ENCODE measurements around the gene POLE. TPM values are rescaled to one million over a fixed set of nuclear protein-coding genes. Genes with fewer than 3 reads are reported as not detected.

Gene POLE
- total RNA-seq, 4 donors from 2014 or later: 32.2 to 133 (median 44.4) TPM

DNA sequence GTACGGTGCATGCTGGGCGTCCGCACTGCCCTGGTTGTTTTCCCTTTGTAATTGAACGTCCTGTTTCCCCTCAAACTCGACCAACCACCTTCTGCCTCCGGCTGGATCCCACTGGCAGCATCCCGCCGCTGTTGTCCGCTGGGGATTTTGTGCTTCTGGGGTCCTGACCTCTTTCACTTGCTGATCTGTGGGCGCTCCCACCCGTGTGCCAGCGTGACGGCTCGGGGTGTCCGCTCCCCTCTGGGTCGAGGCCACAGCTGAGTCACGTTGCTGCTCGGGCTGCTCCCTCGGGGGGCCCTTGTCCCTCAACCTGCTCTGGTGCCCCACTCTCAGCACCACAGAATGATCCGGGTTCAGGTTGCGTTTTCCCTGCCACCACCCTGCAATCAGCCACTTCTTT lies 31.5 kb upstream of the POLE start:
- H3K9me3 ChIP-seq: no peaks in the 10 kb centered on the region
- TF ChIP-seq EP300 (IDR thresholded peaks at IDR 0.05) (no peak), POLR2A (IDR thresholded peaks at IDR 0.05) (no peak)
- TF ChIP-seq, protein P1, sequence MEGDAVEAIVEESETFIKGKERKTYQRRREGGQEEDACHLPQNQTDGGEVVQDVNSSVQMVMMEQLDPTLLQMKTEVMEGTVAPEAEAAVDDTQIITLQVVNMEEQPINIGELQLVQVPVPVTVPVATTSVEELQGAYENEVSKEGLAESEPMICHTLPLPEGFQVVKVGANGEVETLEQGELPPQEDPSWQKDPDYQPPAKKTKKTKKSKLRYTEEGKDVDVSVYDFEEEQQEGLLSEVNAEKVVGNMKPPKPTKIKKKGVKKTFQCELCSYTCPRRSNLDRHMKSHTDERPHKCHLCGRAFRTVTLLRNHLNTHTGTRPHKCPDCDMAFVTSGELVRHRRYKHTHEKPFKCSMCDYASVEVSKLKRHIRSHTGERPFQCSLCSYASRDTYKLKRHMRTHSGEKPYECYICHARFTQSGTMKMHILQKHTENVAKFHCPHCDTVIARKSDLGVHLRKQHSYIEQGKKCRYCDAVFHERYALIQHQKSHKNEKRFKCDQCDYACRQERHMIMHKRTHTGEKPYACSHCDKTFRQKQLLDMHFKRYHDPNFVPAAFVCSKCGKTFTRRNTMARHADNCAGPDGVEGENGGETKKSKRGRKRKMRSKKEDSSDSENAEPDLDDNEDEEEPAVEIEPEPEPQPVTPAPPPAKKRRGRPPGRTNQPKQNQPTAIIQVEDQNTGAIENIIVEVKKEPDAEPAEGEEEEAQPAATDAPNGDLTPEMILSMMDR (IDR thresholded peaks at IDR 0.05): no peak
- no peaks in the 10 kb centered on the region for H3K4me1 ChIP-seq
- H3K36me3 ChIP-seq: peaks cover 0 to 92% (median 12%) of the 10 kb centered on the region in 3 donors
- no peak for DNase-seq (ENCODE audit: low spot score in 2 of 2)
- no peaks in the 10 kb centered on the region for H3K27me3 ChIP-seq
- H3K4me3 ChIP-seq: no peak overlapping the region
- no peak overlapping the region for H3K27ac ChIP-seq
- 81 to 85% methylated on average over 21 of the region's 21 CpGs for WGBS, 2 donors

DNA sequence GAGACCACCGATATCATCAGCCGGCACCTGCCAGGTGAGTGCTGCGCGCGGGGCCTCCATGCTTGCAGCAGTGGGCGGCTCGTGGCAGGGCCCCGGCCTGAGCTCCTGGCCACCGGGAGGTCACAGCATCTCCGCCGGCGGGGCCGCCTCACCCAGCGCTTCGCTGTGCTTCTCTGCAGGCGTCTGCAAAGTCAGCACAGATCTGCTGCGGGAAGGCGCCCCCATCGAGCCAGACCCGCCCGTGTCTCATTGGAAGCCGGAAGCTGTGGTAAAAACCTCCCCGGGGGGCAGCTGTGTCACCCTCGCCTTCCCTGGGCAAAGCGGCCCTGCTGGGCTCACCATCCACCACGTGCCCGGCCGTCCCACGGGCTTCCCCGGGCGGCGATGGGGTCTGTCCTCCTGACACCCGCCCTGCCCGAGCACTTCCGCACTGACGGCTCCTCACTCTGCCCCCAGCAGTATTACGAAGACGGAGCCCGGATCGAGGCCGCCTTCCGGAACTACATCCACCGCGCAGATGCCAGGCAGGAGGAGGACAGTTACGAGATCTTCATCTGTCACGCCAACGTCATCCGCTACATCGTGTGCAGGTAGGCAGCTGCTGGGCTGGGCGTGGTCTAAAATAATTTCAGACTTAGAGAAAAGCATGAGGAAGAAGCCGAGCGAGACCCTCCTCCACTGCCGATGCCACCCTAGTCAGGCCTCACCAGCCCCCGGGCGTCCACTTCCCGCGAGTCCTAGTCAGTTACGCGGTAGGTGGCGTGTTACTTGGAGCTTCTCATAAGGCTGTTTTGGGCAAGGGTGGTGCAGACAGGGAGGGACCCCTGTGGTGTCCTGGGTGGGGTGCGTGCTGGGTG lies 30.6 kb upstream of the POLE start:
- peaks cover 0 to 83% (median 12%) of the 10 kb centered on the region in 3 donors for H3K36me3 ChIP-seq
- H3K27me3 ChIP-seq: no peaks in the 10 kb centered on the region
- no peak for DNase-seq (ENCODE audit: low spot score in 2 of 2)
- no peak overlapping the region for H3K27ac ChIP-seq
- peaks cover 0 to 3% (median 0%) of the 10 kb centered on the region in 4 donors for H3K4me1 ChIP-seq
- TF ChIP-seq POLR2A (IDR thresholded peaks at IDR 0.05) (no peak), EP300 (IDR thresholded peaks at IDR 0.05) (no peak)
- TF ChIP-seq, protein P1 (IDR thresholded peaks at IDR 0.05): no peak
- H3K4me3 ChIP-seq: no peak overlapping the region
- WGBS, 2 donors: 92 to 94% methylated on average over 52 to 55 of the region's 61 CpGs
- no peaks in the 10 kb centered on the region for H3K9me3 ChIP-seq

DNA sequence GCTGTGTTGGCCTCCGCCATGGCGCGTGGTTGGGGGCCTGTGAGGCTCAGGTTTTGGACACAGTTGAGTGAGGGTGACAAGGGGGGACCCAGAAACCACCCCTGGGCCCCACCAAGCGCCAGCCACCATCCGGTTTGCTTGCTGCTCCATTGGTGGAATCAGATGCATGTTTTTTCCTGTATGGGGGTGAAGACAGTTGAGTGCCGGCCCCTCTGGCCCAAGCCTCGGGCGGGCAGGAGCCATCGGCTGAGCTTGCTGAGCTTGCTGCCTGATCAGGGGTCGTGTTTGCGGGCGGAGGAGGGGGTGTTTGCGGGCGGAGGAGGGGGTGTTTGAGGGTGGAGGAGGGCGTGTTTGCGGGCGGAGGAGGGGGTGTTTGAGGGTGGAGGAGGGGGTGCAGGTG lies 29.9 kb upstream of the POLE start:
- DNase-seq (ENCODE audit: low spot score in 2 of 2): no peak
- Histone ChIP-seq H3K4me3 (no peak overlapping the region), H3K9me3 (no peaks in the 10 kb centered on the region), H3K27me3 (no peaks in the 10 kb centered on the region), H3K4me1 (peaks cover 0 to 9% (median 4%) of the 10 kb centered on the region in 4 donors), H3K36me3 (peaks cover 0 to 76% (median 12%) of the 10 kb centered on the region in 3 donors), H3K27ac (no peak overlapping the region)
- 86 to 92% methylated on average over 17 of the region's 17 CpGs for WGBS, 2 donors
- TF ChIP-seq POLR2A (IDR thresholded peaks at IDR 0.05) (no peak), EP300 (IDR thresholded peaks at IDR 0.05) (no peak)
- TF ChIP-seq, protein P1 (IDR thresholded peaks at IDR 0.05): no peak

GRCh38 chr12:132716356-132716755 lies 29.2 kb upstream of the POLE start:
- no peak overlapping the region for H3K27ac ChIP-seq
- H3K36me3 ChIP-seq: peaks cover 0 to 69% (median 10%) of the 10 kb centered on the region in 3 donors
- TF ChIP-seq POLR2A (IDR thresholded peaks at IDR 0.05) (no peak), EP300 (IDR thresholded peaks at IDR 0.05) (no peak)
- TF ChIP-seq, protein P1 (IDR thresholded peaks at IDR 0.05): no peak
- DNase-seq (ENCODE audit: low spot score in 2 of 2): no peak
- peaks cover 0 to 16% (median 10%) of the 10 kb centered on the region in 4 donors for H3K4me1 ChIP-seq
- H3K9me3 ChIP-seq: no peaks in the 10 kb centered on the region
- no peak overlapping the region for H3K4me3 ChIP-seq
- H3K27me3 ChIP-seq: no peaks in the 10 kb centered on the region
- WGBS, 2 donors: 92 to 95% methylated on average over 11 of the region's 11 CpGs

DNA sequence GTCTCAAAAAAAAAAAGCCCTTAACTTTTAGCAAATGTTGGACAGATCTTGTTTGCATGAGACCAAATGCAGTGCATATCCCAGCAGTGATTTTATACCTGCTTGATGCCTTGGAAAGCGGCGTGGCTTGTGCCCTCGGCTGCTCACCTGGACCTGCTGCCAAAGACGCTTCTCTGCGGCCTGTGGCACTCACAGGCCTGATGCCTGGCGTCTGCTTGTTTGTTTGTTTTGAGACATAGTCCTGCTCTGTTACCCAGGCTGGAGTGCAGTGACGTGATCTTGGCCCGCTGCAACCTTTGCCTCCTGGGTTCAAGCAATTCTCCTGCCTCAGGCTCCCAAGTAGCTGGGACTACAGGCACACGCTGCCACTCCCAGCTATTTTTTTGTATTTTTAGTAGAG lies 28.7 kb upstream of the POLE start:
- no peaks in the 10 kb centered on the region for H3K27me3 ChIP-seq
- H3K4me3 ChIP-seq: no peak overlapping the region
- H3K27ac ChIP-seq: no peak overlapping the region
- TF ChIP-seq EP300 (IDR thresholded peaks at IDR 0.05): no peak
- TF ChIP-seq, protein P1 (IDR thresholded peaks at IDR 0.05): no peak
- H3K36me3 ChIP-seq: peaks cover 0 to 64% (median 5%) of the 10 kb centered on the region in 3 donors
- no peaks in the 10 kb centered on the region for H3K9me3 ChIP-seq
- H3K4me1 ChIP-seq: peaks cover 0 to 18% (median 11%) of the 10 kb centered on the region in 4 donors
- DNase-seq (ENCODE audit: low spot score in 2 of 2): no peak
- WGBS, 2 donors: 92 to 96% methylated on average over 9 of the region's 9 CpGs
